ENCODE measurements around the gene NPL.

DNA sequence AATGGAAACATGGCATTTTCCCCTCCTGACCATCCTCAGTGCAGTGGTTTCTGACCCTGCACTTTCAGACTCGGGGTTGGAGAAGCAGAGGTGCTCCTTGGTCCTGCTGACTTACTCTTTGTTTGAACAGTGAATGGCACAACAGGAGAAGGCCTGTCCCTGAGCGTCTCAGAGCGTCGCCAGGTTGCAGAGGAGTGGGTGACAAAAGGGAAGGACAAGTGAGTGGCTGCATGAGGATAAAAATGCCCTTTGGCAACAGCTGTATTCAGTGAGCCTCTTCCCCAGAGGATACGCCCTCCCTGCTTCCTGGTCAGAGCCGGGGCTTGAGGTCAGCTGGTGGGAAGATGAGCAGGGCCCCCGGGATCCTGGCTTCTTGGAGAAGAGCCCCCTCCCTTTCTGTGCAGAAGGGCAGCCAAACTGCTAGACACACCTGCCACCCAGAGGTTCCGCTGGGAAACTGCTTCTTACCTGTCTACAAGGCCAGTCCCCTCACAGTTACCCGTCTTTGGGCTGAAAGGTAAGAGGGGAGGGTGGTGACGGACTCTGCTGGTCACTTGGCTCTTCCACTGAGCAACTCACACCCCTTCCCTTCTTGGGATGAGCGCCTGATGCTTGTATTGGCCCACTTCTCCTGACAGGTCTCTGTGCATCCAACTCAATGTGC, 16.6 kb downstream of the NPL start:
- TF ChIP-seq, protein P1, sequence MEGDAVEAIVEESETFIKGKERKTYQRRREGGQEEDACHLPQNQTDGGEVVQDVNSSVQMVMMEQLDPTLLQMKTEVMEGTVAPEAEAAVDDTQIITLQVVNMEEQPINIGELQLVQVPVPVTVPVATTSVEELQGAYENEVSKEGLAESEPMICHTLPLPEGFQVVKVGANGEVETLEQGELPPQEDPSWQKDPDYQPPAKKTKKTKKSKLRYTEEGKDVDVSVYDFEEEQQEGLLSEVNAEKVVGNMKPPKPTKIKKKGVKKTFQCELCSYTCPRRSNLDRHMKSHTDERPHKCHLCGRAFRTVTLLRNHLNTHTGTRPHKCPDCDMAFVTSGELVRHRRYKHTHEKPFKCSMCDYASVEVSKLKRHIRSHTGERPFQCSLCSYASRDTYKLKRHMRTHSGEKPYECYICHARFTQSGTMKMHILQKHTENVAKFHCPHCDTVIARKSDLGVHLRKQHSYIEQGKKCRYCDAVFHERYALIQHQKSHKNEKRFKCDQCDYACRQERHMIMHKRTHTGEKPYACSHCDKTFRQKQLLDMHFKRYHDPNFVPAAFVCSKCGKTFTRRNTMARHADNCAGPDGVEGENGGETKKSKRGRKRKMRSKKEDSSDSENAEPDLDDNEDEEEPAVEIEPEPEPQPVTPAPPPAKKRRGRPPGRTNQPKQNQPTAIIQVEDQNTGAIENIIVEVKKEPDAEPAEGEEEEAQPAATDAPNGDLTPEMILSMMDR (conservative IDR thresholded peaks at IDR 0.05; ENCODE audit: low read depth, low read length): 0 out of 2 replicates have a peak, but pooled peaks have one; percentile 9
- no peak for TF ChIP-seq EZH2 (IDR thresholded peaks at IDR 0.05; ENCODE audit: borderline replicate concordance, low read depth, low read length, poor library complexity, severe bottlenecking)
